C4-2B (cell line): ENCODE data around the gene DEFB123.

Experiments used
- CTCF ChIP-seq: fragments of 450-650 bp; conservative IDR thresholded peaks from 2 replicates; pipeline ENCODE4 v1.5.1; 2017; ENCODE audit warnings: mild to moderate bottlenecking
- ZFX ChIP-seq: fragments of 450-650 bp; IDR thresholded peaks from 2 replicates; pipeline ENCODE4 v1.6.1; 2017

- TF ChIP-seq CTCF (no peak), ZFX (no peak)
Measured at GRCh38 chr20:31489152-31489551, 48.7 kb downstream of the DEFB123 start.
